ENCODE results near the gene TP53TG5. TPM values are rescaled to one million over a fixed set of nuclear protein-coding genes. Genes with fewer than 3 reads are reported as not detected.

TP53TG5 gene
- total RNA-seq, 4 donors from 2014 or later: not detected

DNA sequence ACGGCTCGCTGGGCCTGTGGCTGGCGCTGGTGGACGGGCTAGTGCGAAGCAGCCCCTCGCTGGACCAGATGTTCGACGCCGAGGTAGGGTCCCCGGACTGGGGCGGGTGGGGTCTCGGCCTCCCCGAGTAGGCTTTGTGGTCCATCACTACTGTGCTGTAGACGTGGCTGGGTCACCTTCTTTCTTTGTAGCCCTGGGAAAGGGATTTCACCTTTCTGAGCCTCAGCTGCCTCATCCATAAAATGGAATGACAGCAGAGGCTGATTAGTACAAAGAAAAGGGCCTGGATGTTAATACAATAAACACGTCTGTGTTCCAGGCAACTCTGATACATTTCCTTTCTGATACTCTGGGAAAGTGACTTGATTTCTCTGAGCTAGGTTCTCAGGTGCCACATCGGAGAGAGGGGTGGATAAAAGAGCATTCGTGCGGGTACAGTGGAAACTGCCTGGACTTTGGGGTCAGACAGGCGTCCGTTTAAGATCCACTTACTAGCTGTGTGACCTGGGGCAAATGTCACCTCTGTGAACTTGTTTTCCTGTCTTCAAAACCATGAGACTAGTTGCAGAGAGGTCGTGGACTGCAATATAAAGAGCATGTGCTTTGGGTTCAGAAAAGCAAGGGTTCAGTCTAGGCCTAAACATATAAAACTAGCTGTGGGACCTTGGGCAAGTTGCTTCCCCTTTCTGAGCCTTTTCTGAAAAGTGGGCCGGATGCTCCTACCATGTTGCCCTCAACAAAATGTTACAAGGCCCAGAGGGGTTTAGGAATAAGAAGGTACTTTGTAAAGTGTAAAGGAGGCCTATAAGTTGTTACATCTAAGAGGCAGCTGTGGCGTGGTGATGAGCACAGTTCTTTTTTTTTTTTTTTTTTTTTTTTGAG, 14.3 kb downstream of the TP53TG5 start:
- H3K4me1 ChIP-seq: peaks cover 0 to 62% (median 25%) of the 10 kb centered on the region in 4 donors
- 16 to 24% methylated on average over 17 to 23 of the region's 23 CpGs for WGBS, 2 donors
- TF ChIP-seq POLR2A (IDR thresholded peaks at IDR 0.05): no peak
- no peak for TF ChIP-seq CTCF (IDR thresholded peaks at IDR 0.05)
- no peak for TF ChIP-seq EP300 (IDR thresholded peaks at IDR 0.05)
- H3K36me3 ChIP-seq: peaks cover 0 to 39% (median 7%) of the 10 kb centered on the region in 3 donors
- peak overlapping the region; percentile 71 to 95 (median 78) for H3K4me3 ChIP-seq
- DNase-seq (ENCODE audit: low spot score in 2 of 2): no peak
- H3K27me3 ChIP-seq: no peaks in the 10 kb centered on the region
- peak overlapping the region; percentile 92 to 97 (median 95) for H3K27ac ChIP-seq
- H3K9me3 ChIP-seq: no peaks in the 10 kb centered on the region

GRCh38 chr20:45362804-45363610, 15.1 kb downstream of the TP53TG5 start, which contains the start of gene SYS1:
TSS of gene SYS1 (plus strand) at chr20:45363156. CDS start at chr20:45363532, 376 bp downstream.
- no peaks in the 10 kb centered on the region for H3K27me3 ChIP-seq
- H3K27ac ChIP-seq: peak within 1 kb of the TSS; percentile 92 to 97 (median 95)
- H3K4me1 ChIP-seq: peaks cover 2 to 71% (median 33%) of the 10 kb centered on the region in 4 donors
- WGBS, 2 donors: 0% methylated on average over 45 to 48 of the region's 55 CpGs
- peaks cover 0 to 32% (median 7%) of the 10 kb centered on the region in 3 donors for H3K36me3 ChIP-seq
- peak; percentile 96 to 98 for DNase-seq (ENCODE audit: low spot score in 2 of 2)
- peak within 1 kb of the TSS; percentile 71 to 95 (median 78) for H3K4me3 ChIP-seq
- peak; percentile 97 to 99 for TF ChIP-seq EP300 (IDR thresholded peaks at IDR 0.05)
- TF ChIP-seq CTCF (IDR thresholded peaks at IDR 0.05): peak; percentile 90 to 95 (median 91)
- peak; percentile 78 to 92 for TF ChIP-seq POLR2A (IDR thresholded peaks at IDR 0.05)
- H3K9me3 ChIP-seq: no peaks in the 10 kb centered on the region

DNA sequence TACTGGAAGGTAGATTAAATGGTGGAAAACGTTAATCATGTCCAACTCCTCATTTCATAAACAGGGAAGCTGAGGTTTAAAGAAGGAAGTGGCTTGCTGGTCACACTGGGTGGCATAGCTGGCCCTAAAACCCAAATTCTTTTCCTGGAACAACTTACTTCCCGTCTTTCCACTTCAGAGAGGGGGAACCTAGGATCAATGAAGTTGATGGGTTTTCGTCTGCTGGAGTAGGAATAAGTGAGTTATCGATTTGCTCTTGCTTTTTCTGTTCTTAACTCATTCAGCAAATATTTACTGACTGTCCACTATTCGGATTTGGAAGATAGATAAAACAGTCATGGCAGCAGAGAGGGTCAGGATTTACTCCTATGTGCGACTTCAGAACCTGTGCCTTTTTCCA, 16.3 kb downstream of the TP53TG5 start:
- Histone ChIP-seq H3K4me1 (peaks cover 2 to 75% (median 33%) of the 10 kb centered on the region in 4 donors), H3K4me3 (no peak overlapping the region), H3K27ac (peak overlapping the region in 2 of 4 donors; percentile 97), H3K9me3 (no peaks in the 10 kb centered on the region), H3K27me3 (no peaks in the 10 kb centered on the region), H3K36me3 (peaks cover 0 to 20% (median 4%) of the 10 kb centered on the region in 3 donors)
- no peak for TF ChIP-seq EP300 (IDR thresholded peaks at IDR 0.05)
- no peak for TF ChIP-seq CTCF (IDR thresholded peaks at IDR 0.05)
- TF ChIP-seq POLR2A (IDR thresholded peaks at IDR 0.05): no peak
- DNase-seq (ENCODE audit: low spot score in 2 of 2): no peak
- WGBS, 2 donors: 79 to 80% methylated on average over 6 of the region's 6 CpGs

GRCh38 chr20:45359406-45360148, 18.5 kb downstream of the TP53TG5 start:
- no peak for DNase-seq (ENCODE audit: low spot score in 2 of 2)
- TF ChIP-seq EP300 (IDR thresholded peaks at IDR 0.05): no peak
- no peak for TF ChIP-seq POLR2A (IDR thresholded peaks at IDR 0.05)
- TF ChIP-seq CTCF (IDR thresholded peaks at IDR 0.05): no peak
- Histone ChIP-seq H3K27me3 (no peaks in the 10 kb centered on the region), H3K27ac (peak overlapping the region; percentile 78 to 97 (median 88)), H3K9me3 (no peaks in the 10 kb centered on the region), H3K4me1 (peaks cover 2 to 70% (median 33%) of the 10 kb centered on the region in 4 donors), H3K36me3 (no peaks in the 10 kb centered on the region), H3K4me3 (no peak overlapping the region)
- 50 to 52% methylated on average over 9 of the region's 9 CpGs for whole genome bisulfite sequencing, 2 donors

Data from tibial nerve (tissue), 4 donors.